Breast epithelium (tissue), 4 donors: ENCODE results near the gene GLDC. TPM values are rescaled to one million over a fixed set of nuclear protein-coding genes. Genes with fewer than 3 reads are reported as not detected.
"Not testable (repeated sequence)": the region's sequence is repeated elsewhere in the genome, so short reads cannot be mapped to it uniquely, and the experiment has no call there.

Source experiments
- DNase-seq, 2 donors: peaks; one replicate each; pipeline ENCODE4 v3.0.0-alpha.2; 2019; ENCODE audit warnings: low spot score in 2 of 2
- H3K27ac ChIP-seq, 2 donors: fragments of 200-600 bp; sonication (generic) in 1 of 2; one replicate each; pipeline ENCODE4 v1.5.1; 2016 to 2019; ENCODE audit warnings: mild to moderate bottlenecking in 1 of 2
- H3K27me3 ChIP-seq, 2 donors: fragments of 200-600 bp; sonication (generic) in 1 of 2; one replicate each; pipeline versions ENCODE4 v1.5.1 to v1.6.0; 2017 to 2019; ENCODE audit warnings: control low read depth in 1 of 2, mild to moderate bottlenecking in 1 of 2
- H3K36me3 ChIP-seq: fragments of 200-600 bp; one replicate; pipeline ENCODE4 v1.5.1; 2019
- H3K4me1 ChIP-seq, 2 donors: fragments of 200-600 bp; sonication (generic); one replicate each; pipeline ENCODE4 v1.5.1; 2016 to 2019; ENCODE audit warnings: control low read depth in 1 of 2
- H3K4me3 ChIP-seq, 3 donors: fragments of 200-600 bp; sonication (generic); 1 replicate in 2 of 3; 2 replicates in 1 of 3; pipeline ENCODE4 v1.5.1; 2016 to 2019; ENCODE audit warnings: mild to moderate bottlenecking in 3 of 3, moderate library complexity in 2 of 3
- H3K9me3 ChIP-seq, 2 donors: fragments of 200-600 bp; sonication (generic) in 1 of 2; one replicate each; pipeline ENCODE4 v1.5.1; 2016 to 2019; ENCODE audit warnings: control low read depth in 1 of 2
- CTCF ChIP-seq, 3 donors: fragments of 450-650 bp; IDR thresholded peaks; one replicate each; pipeline ENCODE4 v1.5.1; 2016 to 2017; ENCODE audit warnings: antibody characterized with exemption in 3 of 3, mild to moderate bottlenecking in 3 of 3, moderate library complexity in 3 of 3
- POLR2A ChIP-seq: fragments of 450-650 bp; IDR thresholded peaks from one replicate; pipeline ENCODE4 v1.6.1; 2016; ENCODE audit warnings: antibody characterized with exemption, mild to moderate bottlenecking, moderate library complexity
- POLR2AphosphoS5 ChIP-seq, 3 donors: sonication (generic); formaldehyde crosslinking; IDR thresholded peaks; one replicate each; pipeline ENCODE4 v1.6.1; 2017; ENCODE audit warnings: antibody characterized with exemption in 3 of 3
- intact Hi-C: fragments of 100-400 bp; cut with DNase I; formaldehyde crosslinking; loops from one replicate; pipeline ENCODE4 v1.15.1; 2023; ENCODE audit warnings: low total_unique reads
- total RNA-seq, 3 donors: library from RNA; depleted of rRNA; stranded (reverse); fragments of >200 nt; gene quantifications; one replicate each; pipeline ENCODE4 v1.1.0, GENCODE V29; 2016

GLDC gene
- total RNA-seq, 3 donors from 2014 or later = 0.16 to 2.6 (median 0.66) TPM

DNA sequence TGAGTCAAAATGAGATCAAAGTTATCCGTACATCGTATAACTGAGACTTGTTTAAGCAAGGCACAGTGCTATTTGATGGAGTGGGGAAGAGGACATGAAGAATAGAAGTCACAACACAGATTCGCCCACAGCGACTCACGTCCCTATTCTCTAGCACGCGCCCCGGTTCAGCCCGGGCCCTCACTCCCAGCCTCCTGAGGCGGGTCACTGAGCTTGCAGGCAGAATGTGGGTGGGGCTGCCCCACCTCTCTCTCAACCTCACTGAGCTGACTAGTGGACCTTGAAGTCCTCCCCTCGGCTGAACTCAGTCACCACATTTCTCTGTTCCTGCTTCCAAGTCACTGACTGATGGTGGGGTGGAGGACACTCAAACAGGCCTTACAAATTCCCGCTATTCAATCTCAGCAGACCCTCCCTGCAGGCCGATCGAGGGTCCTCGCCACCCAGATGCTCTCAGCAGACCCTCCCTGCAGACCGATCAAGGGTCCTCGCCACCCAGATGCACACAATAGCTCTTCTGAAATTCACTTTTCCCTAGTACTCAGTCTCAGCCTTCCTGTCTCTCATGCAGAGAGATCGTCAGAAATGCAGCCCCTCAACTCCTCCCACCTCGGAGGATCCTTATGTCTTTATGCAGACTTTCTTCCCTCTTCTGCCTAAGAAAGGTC, 12.9 kb downstream of the GLDC start:
- H3K36me3 ChIP-seq = no peaks in the 10 kb centered on the region
- no peak overlapping the region for H3K27ac ChIP-seq
- H3K4me3 ChIP-seq = no peak overlapping the region
- DNase-seq = no peak
- H3K4me1 ChIP-seq = no peaks in the 10 kb centered on the region
- intact Hi-C loops = loop anchor here (1.0 kb wide), 1 partner anchor 8 kb away; no protein-coding TSS in a partner anchor
- H3K27me3 ChIP-seq = no peaks in the 10 kb centered on the region
- TF ChIP-seq POLR2A (no peak), CTCF (IDR thresholded peaks at IDR 0.05) (no peak), POLR2AphosphoS5 (IDR thresholded peaks at IDR 0.05) (no peak)
- H3K9me3 ChIP-seq = no peaks in the 10 kb centered on the region

GRCh38 chr9:6631207-6631512, 14.4 kb downstream of the GLDC start:
- intact Hi-C loops = no loop called here
- H3K9me3 ChIP-seq = no peaks in the 10 kb centered on the region
- H3K4me1 ChIP-seq = no peaks in the 10 kb centered on the region
- no peaks in the 10 kb centered on the region for H3K27me3 ChIP-seq
- no peak overlapping the region for H3K4me3 ChIP-seq
- TF ChIP-seq CTCF (IDR thresholded peaks at IDR 0.05) (no peak), POLR2AphosphoS5 (IDR thresholded peaks at IDR 0.05) (no peak), POLR2A (no peak)
- no peak overlapping the region for H3K27ac ChIP-seq
- DNase-seq = no peak
- no peaks in the 10 kb centered on the region for H3K36me3 ChIP-seq

GRCh38 chr9:6630502-6631206, 14.9 kb downstream of the GLDC start:
- Histone ChIP-seq H3K27me3 (no peaks in the 10 kb centered on the region), H3K27ac (no peak overlapping the region), H3K4me3 (no peak overlapping the region), H3K4me1 (no peaks in the 10 kb centered on the region), H3K36me3 (no peaks in the 10 kb centered on the region), H3K9me3 (no peaks in the 10 kb centered on the region)
- TF ChIP-seq POLR2A = no peak
- TF ChIP-seq CTCF (IDR thresholded peaks at IDR 0.05) = no peak
- no peak for TF ChIP-seq POLR2AphosphoS5 (IDR thresholded peaks at IDR 0.05)
- no peak for DNase-seq
- intact Hi-C loops = no loop called here

DNA sequence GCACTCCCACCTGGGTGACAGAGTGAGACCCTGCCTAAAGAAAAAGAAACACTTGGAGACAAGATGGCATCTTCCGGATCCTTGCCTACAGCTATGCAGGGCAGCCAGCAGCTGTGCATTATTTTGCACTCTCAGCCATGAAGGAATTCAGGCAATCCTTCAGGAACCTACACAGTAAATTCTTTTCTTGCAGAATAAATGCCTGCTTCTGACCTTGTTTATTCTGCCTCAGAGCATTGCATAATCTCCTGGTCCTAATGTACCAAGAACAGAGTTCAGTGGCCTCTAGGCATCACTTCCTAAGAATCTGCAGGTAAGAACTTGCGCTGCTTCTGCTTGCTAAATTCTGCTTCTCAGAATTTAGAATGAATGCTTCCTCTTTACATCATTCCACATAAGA, 16.8 kb downstream of the GLDC start:
- H3K9me3 ChIP-seq = no peaks in the 10 kb centered on the region
- DNase-seq = no peak
- no peaks in the 10 kb centered on the region for H3K36me3 ChIP-seq
- TF ChIP-seq POLR2AphosphoS5 (IDR thresholded peaks at IDR 0.05) = no peak
- no peak for TF ChIP-seq CTCF (IDR thresholded peaks at IDR 0.05)
- no peak for TF ChIP-seq POLR2A
- H3K27ac ChIP-seq = no peak overlapping the region
- no peaks in the 10 kb centered on the region for H3K27me3 ChIP-seq
- intact Hi-C loops = no loop called here
- H3K4me1 ChIP-seq = no peaks in the 10 kb centered on the region
- no peak overlapping the region for H3K4me3 ChIP-seq

GRCh38 chr9:6625363-6625762, 20.2 kb downstream of the GLDC start:
- Histone ChIP-seq H3K9me3 (no peaks in the 10 kb centered on the region), H3K4me1 (no peaks in the 10 kb centered on the region), H3K27me3 (no peaks in the 10 kb centered on the region), H3K4me3 (no peak overlapping the region), H3K27ac (no peak overlapping the region), H3K36me3 (no peaks in the 10 kb centered on the region)
- intact Hi-C loops = no loop called here
- no peak for DNase-seq
- TF ChIP-seq CTCF (IDR thresholded peaks at IDR 0.05) = no peak
- no peak for TF ChIP-seq POLR2A
- no peak for TF ChIP-seq POLR2AphosphoS5 (IDR thresholded peaks at IDR 0.05)

GRCh38 chr9:6622784-6623183, 22.7 kb downstream of the GLDC start:
- H3K27me3 ChIP-seq, intact Hi-C loops, H3K27ac ChIP-seq, H3K4me1 ChIP-seq, H3K9me3 ChIP-seq, H3K4me3 ChIP-seq, H3K36me3 ChIP-seq, DNase-seq: not testable (repeated sequence)
